ENCODE results near the gene DUSP9.

DUSP9 gene

DNA sequence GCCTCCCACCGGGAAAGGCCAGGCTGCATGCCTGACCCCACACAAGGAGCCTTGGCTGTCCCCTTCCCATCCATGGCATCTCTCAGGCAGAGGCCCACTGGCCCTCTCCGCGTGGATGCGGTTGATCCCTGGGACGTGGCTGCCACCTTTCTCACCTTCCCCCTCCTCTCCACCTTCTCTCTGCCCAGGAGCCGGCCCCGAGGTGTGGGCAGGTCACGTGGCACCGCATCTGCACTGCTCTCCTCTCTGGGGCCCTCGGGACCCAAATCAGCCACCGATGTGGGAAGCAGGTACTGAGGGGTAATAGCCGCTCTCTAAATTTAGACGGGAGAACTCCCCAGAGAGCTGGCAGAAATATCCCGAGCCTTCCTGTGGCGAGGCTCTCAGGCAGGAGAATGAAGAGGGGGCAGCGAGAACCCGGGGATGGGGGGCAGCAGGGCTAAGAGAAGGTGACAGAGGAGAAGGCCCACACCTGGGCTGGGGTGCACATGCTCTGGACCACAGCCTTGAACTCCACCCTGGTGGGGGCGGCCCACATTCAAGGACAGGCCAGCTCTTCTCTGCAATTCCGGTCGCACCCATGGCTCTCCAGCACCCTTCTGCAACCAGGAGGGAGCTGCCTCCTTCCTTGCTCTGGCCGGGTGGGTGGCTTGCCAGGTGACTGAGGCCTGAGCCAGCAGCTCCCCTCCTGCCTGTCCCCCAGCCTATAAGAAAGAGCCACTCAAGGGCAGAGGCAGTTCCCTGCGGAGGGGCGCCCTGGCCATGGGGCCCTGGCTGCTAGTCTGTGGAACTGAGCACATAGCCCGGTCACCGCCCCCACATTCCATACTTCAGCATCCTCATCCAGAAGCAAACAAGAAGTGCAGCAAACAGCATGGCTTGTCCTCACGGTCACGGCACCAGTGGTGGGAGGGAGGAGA, 9.6 kb upstream of the DUSP9 start:
- DNase-seq: no peak
- Histone ChIP-seq H3K27ac (ENCODE audit: insufficient read depth, low read length, poor library complexity, severe bottlenecking) (no peak overlapping the region), H3K4me1 (ENCODE audit: control insufficient read depth, insufficient read depth, low read length, poor library complexity, severe bottlenecking) (peaks cover 5% of the 10 kb centered on the region), H3K4me3 (ENCODE audit: insufficient read depth, low read depth, low read length, poor library complexity, severe bottlenecking) (no peak overlapping the region), H3K27me3 (replicated peaks; ENCODE audit: control insufficient read depth, insufficient read depth, low read length, poor library complexity, severe bottlenecking) (peaks cover 8% of the 10 kb centered on the region), H3K9me3 (ENCODE audit: control insufficient read depth, low read length) (no peaks in the 10 kb centered on the region), H3K36me3 (ENCODE audit: control insufficient read depth, insufficient read depth, low read length) (no peaks in the 10 kb centered on the region)

DNA sequence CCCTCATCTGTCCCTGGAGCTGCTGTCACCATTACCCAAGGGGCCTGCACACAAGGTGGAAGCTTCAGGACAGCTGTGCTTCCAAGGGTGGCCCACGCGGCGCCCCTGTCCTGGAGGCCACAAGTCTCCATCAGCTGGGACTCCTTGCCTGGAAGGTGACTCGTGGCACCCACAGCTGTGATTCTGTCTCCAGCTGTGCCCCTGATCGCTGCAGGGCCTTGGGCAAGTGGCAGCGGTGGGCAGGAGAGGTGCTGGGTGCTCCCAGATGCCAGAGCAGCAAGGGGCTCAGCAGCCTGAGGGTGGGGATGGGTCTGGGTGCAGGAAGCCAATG, 9.0 kb upstream of the DUSP9 start:
- DNase-seq: no peak
- Histone ChIP-seq H3K4me1 (ENCODE audit: control insufficient read depth, insufficient read depth, low read length, poor library complexity, severe bottlenecking) (peaks cover 8% of the 10 kb centered on the region), H3K4me3 (ENCODE audit: insufficient read depth, low read depth, low read length, poor library complexity, severe bottlenecking) (no peak overlapping the region), H3K27ac (ENCODE audit: insufficient read depth, low read length, poor library complexity, severe bottlenecking) (no peak overlapping the region), H3K36me3 (ENCODE audit: control insufficient read depth, insufficient read depth, low read length) (no peaks in the 10 kb centered on the region), H3K27me3 (replicated peaks; ENCODE audit: control insufficient read depth, insufficient read depth, low read length, poor library complexity, severe bottlenecking) (peaks cover 8% of the 10 kb centered on the region), H3K9me3 (ENCODE audit: control insufficient read depth, low read length) (no peaks in the 10 kb centered on the region)

DNA sequence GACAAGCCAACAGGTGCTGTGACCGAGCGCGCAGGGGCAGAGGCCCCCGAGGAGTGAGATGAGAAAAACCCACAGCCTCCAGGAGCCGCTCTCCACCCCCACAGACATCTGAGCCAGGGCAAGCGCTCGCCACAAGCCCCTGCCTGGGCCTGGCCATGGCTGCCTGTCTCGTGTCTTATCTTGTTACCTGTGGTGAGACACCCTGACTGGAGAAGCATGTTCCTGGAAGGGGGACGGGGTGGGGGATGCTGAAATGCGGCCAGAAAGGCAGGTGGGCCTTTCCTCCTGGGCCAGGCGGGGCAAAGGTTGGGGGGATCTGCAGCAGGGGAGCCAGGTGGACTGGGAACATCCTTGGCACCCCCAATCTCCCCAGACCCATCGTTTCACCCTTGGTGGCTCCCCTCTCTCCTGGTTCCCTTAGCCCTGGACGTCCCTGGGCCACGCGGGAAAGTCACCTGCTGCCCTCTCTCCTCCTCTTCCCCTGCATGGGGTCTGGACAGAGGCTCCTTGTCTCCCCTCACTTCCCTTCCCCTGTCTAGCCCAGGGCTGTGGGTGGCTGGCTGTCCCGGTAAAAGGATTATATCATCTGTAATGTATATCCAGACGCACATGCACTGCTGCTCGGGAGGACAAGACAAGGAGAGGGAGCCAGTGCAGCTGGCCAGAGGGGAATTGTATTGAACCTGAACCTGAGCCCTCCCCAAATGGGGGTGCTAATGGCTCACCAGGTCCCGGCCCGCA, 8.4 kb upstream of the DUSP9 start:
- Histone ChIP-seq H3K4me3 (ENCODE audit: insufficient read depth, low read depth, low read length, poor library complexity, severe bottlenecking) (no peak overlapping the region), H3K36me3 (ENCODE audit: control insufficient read depth, insufficient read depth, low read length) (no peaks in the 10 kb centered on the region), H3K4me1 (ENCODE audit: control insufficient read depth, insufficient read depth, low read length, poor library complexity, severe bottlenecking) (peaks cover 11% of the 10 kb centered on the region), H3K27me3 (replicated peaks; ENCODE audit: control insufficient read depth, insufficient read depth, low read length, poor library complexity, severe bottlenecking) (peaks cover 8% of the 10 kb centered on the region), H3K27ac (ENCODE audit: insufficient read depth, low read length, poor library complexity, severe bottlenecking) (no peak overlapping the region), H3K9me3 (ENCODE audit: control insufficient read depth, low read length) (no peaks in the 10 kb centered on the region)
- DNase-seq: no peak

DNA sequence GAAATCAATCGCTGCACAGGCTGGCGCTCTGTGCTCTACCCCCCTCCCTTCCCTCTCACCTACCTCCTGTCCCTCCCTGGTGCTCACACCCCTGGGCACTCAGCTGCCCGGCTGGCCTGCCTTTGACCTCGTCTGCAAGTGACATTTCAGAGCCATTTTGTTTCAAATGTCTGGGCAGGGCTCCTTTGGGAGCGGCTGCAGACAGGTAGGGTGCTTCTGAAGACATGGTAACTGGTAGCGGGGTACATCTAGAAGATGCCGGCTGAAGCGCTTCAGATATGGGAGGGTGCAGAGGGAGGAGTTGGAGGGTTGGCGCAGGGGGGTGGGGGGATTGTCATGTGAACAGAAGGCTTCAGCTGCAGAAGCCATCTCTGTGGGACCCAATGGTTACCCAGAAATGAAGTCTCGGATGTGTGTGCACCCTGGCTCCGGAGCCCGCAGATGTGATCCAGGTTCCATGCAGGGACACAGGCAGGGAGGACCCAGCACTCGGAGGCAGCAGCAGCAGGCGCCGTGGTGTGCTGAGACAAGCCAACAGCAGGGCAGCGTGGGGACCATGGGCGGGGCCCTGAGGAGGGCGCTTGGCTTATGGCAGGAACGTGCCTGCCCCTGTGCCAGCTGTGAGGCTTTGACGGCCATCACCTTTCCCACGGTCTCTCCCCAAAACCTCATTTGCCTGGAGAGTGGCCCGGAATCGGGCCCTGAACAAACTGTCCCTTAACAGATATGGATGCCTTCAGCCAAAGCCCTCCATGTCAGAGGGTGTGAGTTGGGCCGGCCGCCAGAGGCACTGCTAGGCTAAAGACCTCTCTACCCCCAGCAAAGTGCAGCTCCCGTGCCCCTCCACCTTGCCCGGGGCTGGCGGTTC, 7.6 kb upstream of the DUSP9 start:
- H3K9me3 ChIP-seq (ENCODE audit: control insufficient read depth, low read length): no peaks in the 10 kb centered on the region
- no peaks in the 10 kb centered on the region for H3K36me3 ChIP-seq (ENCODE audit: control insufficient read depth, insufficient read depth, low read length)
- H3K4me3 ChIP-seq (ENCODE audit: insufficient read depth, low read depth, low read length, poor library complexity, severe bottlenecking): no peak overlapping the region
- H3K27me3 ChIP-seq (replicated peaks; ENCODE audit: control insufficient read depth, insufficient read depth, low read length, poor library complexity, severe bottlenecking): peaks cover 8% of the 10 kb centered on the region
- no peak for DNase-seq
- no peak overlapping the region for H3K27ac ChIP-seq (ENCODE audit: insufficient read depth, low read length, poor library complexity, severe bottlenecking)
- peaks cover 14% of the 10 kb centered on the region for H3K4me1 ChIP-seq (ENCODE audit: control insufficient read depth, insufficient read depth, low read length, poor library complexity, severe bottlenecking)

DNA sequence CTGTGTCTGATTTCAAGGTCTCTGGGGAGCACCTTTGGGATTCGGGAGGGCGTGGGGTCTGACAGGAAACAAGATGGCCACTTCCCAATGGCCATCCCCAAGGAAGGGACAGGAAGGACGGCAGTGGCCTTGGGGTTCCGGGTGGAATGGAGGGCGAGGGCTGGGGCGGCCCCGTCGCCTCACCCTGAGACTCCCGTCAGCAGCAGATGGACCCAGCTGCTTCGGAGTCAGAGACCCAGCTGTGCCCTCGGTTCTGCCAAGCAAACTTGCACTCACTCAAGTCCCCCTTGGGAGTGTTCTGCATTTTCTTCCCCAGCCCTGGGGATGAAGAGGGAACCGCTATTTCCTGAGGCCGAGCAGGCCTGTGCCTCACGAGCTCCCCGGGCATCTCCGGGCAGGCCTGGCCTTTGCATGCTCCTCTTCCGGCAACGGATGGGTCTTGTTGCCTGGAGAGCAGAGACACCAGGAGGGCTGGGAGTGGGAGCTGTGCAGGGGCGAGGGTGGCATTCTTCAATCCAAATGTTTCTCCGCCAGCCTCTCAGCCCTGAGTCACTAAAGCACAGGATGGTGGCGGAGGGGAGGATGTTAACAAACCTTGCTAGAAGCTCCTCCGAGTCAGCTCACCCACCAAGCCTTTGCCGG, 6.8 kb upstream of the DUSP9 start:
- Histone ChIP-seq H3K27ac (ENCODE audit: insufficient read depth, low read length, poor library complexity, severe bottlenecking) (no peak overlapping the region), H3K36me3 (ENCODE audit: control insufficient read depth, insufficient read depth, low read length) (no peaks in the 10 kb centered on the region), H3K9me3 (ENCODE audit: control insufficient read depth, low read length) (no peaks in the 10 kb centered on the region), H3K4me3 (ENCODE audit: insufficient read depth, low read depth, low read length, poor library complexity, severe bottlenecking) (no peak overlapping the region), H3K27me3 (replicated peaks; ENCODE audit: control insufficient read depth, insufficient read depth, low read length, poor library complexity, severe bottlenecking) (peaks cover 13% of the 10 kb centered on the region), H3K4me1 (ENCODE audit: control insufficient read depth, insufficient read depth, low read length, poor library complexity, severe bottlenecking) (peaks cover 14% of the 10 kb centered on the region)
- no peak for DNase-seq

DNA sequence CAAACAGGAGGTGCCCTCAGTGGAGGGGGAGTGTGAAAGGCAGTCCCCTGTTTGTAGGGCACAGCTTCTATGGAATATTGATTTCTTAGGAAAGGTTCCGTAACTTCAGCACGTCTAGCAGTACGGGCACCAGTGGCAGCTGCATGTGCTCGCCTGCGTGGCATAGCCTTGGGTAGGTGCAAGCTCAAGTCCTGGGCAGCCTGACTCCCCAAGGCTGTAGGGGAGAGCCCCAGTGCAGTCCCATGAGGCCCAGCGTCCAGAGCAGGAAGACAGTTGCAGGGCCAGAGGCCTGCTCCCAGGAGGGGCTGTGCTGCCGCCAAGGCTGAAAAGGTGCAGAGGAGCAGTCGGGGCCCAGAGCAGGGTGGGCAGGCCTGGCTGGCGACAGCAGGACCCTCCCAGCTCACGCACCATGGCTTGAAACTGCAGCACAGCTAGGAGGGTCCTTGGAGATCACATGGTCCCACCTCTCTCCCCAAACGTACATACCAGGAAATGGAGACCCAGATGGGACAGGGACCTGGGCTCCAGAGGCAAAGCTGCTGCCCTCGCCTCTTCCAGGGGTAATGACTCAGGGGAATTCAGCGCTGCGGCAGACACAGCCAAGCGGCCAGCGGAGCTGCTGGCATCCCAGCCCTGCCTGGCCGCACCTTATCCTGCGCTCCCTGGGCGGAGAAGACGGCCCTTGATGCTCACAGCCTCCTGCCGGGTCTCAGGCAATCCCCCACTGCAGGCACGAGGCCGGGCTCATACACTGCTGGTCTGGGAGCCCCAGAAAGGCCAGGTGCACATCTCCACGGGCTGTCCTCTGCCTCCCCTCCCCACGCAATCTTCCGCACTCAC, 6.0 kb upstream of the DUSP9 start:
- H3K27me3 ChIP-seq (replicated peaks; ENCODE audit: control insufficient read depth, insufficient read depth, low read length, poor library complexity, severe bottlenecking): peaks cover 14% of the 10 kb centered on the region
- DNase-seq: no peak
- H3K4me3 ChIP-seq (ENCODE audit: insufficient read depth, low read depth, low read length, poor library complexity, severe bottlenecking): no peak overlapping the region
- H3K4me1 ChIP-seq (ENCODE audit: control insufficient read depth, insufficient read depth, low read length, poor library complexity, severe bottlenecking): peaks cover 14% of the 10 kb centered on the region
- H3K9me3 ChIP-seq (ENCODE audit: control insufficient read depth, low read length): no peaks in the 10 kb centered on the region
- H3K36me3 ChIP-seq (ENCODE audit: control insufficient read depth, insufficient read depth, low read length): no peaks in the 10 kb centered on the region
- no peak overlapping the region for H3K27ac ChIP-seq (ENCODE audit: insufficient read depth, low read length, poor library complexity, severe bottlenecking)

DNA sequence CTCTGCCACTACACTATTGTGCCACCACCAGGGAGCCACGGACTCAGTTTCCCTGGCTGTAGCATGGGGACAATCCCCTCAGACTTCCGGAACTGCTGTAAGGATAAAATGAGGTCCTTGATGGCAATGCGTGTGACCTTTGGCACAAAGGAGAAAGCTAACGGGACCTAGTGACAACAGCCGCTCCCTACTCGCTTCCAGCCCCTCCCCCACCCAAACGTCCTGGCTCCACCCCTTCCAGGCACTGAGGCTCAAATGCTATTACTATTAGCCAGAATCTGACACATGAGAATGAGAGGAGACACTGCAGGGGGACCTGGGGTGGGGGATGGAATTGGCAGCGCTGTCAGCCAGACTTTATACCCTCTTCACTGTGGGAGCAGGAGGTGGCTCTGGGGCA, 5.4 kb upstream of the DUSP9 start:
- Histone ChIP-seq H3K27me3 (replicated peaks; ENCODE audit: control insufficient read depth, insufficient read depth, low read length, poor library complexity, severe bottlenecking) (peaks cover 20% of the 10 kb centered on the region), H3K27ac (ENCODE audit: insufficient read depth, low read length, poor library complexity, severe bottlenecking) (no peak overlapping the region), H3K9me3 (ENCODE audit: control insufficient read depth, low read length) (no peaks in the 10 kb centered on the region), H3K4me1 (ENCODE audit: control insufficient read depth, insufficient read depth, low read length, poor library complexity, severe bottlenecking) (peaks cover 14% of the 10 kb centered on the region), H3K4me3 (ENCODE audit: insufficient read depth, low read depth, low read length, poor library complexity, severe bottlenecking) (no peak overlapping the region), H3K36me3 (ENCODE audit: control insufficient read depth, insufficient read depth, low read length) (no peaks in the 10 kb centered on the region)
- no peak for DNase-seq

DNA sequence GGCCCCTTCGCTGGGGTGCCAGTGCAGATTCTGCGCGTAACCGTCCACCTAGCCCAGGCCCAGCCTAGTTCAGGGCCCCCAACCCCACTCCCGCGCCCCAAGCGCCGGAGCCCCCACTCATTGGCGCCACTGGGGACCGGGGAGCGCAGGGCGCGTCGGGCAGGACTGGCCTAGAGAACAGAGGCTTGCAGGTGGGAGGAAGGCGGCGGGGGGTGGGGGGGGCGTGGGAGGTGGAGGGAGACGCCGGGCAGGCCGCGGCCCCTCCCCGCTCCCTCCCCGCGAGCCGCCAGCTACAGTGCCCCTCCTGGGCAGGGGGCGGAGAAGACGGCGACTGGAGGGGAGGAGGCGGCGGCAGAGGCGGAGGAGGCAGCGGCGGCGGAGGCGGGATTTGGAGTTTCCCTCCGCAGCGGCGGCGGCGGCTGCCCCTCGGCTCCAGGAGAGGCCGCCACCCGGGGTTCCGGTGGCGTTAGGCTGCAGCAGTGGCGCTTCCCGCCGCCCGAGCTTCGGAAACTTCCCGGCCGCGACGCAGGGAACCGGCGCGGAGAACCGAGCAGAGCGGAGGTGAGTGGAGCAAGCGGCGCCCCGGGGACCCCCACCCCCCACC, 4.8 kb upstream of the DUSP9 start:
- DNase-seq: no peak
- H3K27me3 ChIP-seq (replicated peaks; ENCODE audit: control insufficient read depth, insufficient read depth, low read length, poor library complexity, severe bottlenecking): peaks cover 23% of the 10 kb centered on the region
- no peaks in the 10 kb centered on the region for H3K9me3 ChIP-seq (ENCODE audit: control insufficient read depth, low read length)
- no peak overlapping the region for H3K4me3 ChIP-seq (ENCODE audit: insufficient read depth, low read depth, low read length, poor library complexity, severe bottlenecking)
- H3K27ac ChIP-seq (ENCODE audit: insufficient read depth, low read length, poor library complexity, severe bottlenecking): no peak overlapping the region
- H3K36me3 ChIP-seq (ENCODE audit: control insufficient read depth, insufficient read depth, low read length): no peaks in the 10 kb centered on the region
- peaks cover 17% of the 10 kb centered on the region for H3K4me1 ChIP-seq (ENCODE audit: control insufficient read depth, insufficient read depth, low read length, poor library complexity, severe bottlenecking)

Measured in effector memory CD4-positive, alpha-beta T cell (primary cell).